NCI-H345 (cell line): ENCODE measurements around the gene RASGRP4.
"Not testable (repeated sequence)": the region's sequence is repeated elsewhere in the genome, so short reads cannot be mapped to it uniquely, and the experiment has no call there.

Experiments
- DNase-seq: peaks from one replicate; lab custom pipeline; 2025; lab: John Stamatoyannopoulos, UW

RASGRP4 gene

DNA sequence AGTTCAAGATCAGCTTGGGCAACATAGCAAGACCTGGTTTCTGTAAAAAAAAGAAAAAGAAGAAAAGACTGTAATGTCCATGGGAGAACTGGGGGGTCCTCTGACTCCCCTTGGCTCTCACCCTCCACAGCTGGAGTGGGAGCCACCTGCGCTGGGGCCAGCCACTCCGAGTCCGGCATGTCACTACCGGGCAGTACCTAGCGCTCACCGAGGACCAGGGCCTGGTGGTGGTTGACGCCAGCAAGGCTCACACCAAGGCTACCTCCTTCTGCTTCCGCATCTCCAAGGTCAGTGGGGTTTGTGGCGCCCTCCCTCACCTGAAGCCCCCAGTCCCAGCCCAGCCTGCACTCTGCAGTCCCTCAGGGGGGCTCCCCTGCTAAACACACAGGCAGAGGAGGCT, 22.2 kb upstream of the RASGRP4 start:
- DNase-seq = no peak

DNA sequence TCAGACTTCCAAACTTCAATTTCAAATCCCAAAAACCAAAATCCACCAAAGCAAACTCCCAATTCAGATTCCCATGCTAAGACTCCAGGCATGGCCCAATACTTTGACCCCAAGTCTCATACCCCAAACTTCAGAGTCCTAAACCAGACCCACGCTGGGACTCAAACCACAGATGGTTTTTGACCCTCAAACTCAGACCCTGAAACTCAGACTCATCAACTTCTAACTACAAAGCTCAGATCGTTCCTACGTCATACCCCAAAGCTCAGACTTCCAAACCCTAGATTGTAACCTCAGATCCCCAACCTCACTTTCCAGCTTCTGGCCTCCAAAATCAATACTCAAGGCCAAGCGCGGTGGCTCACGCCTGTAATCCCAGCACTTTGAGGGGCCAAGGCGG, 19.3 kb upstream of the RASGRP4 start:
- no peak for DNase-seq

DNA sequence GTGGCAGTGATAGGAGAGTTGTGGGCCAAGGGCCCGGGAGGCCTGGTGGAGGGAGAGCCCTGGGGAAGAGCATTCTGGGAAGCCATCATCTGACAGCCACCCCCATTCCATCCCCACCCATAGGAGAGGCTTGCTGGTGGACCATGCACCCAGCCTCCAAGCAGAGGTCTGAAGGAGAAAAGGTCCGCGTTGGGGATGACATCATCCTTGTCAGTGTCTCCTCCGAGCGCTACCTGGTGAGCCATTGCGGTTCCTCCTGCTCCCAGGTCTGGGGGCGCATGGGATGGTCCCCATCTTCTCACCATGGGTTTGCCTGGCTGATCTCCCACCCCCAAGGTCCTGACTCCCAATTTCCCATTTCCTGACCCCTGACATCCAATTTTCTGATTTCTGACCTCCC, 18.0 kb upstream of the RASGRP4 start:
- DNase-seq = no peak

DNA sequence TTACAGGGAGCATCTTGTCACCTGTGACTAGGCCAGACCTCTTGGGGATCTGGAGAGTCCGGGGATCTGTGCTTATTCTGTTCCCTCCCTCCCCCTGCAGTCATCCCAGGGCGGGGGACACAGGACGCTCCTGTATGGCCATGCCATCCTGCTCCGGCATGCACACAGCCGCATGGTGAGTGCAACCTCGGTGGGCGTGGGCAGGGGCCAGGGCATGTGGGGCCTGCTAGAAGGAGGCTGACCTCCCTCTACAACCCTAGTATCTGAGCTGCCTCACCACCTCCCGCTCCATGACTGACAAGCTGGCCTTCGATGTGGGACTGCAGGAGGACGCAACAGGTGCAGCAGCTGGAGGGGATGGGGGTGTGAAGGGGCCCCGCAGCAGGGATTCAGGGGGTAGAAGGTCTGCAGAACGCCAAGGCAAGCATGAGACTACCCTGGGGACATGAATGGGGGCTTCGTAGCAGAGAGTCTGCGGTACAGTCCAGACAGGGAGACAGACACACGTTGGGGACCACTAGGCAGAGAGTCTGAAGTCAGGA, 17.5 kb upstream of the RASGRP4 start:
- DNase-seq = no peak

DNA sequence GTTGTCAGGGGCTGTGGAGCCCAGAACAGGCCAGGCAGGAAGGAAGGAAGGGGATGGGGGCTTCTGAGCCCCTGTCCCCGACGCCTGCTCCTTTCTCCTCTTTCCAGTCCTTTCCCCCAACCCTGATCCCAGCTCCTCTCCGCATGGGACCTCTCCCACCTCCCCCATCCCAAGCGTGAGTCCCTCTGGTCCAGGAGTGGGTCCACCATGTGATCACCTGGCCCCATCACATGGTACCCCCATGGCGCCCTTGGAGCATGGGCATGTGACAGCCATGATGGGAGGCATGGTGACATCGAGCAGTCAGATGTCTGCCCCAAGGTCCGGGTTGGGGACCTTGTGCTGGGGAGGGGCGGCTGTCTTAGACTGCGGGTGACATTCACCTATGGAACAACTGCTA, 16.7 kb upstream of the RASGRP4 start:
- DNase-seq = no peak

DNA sequence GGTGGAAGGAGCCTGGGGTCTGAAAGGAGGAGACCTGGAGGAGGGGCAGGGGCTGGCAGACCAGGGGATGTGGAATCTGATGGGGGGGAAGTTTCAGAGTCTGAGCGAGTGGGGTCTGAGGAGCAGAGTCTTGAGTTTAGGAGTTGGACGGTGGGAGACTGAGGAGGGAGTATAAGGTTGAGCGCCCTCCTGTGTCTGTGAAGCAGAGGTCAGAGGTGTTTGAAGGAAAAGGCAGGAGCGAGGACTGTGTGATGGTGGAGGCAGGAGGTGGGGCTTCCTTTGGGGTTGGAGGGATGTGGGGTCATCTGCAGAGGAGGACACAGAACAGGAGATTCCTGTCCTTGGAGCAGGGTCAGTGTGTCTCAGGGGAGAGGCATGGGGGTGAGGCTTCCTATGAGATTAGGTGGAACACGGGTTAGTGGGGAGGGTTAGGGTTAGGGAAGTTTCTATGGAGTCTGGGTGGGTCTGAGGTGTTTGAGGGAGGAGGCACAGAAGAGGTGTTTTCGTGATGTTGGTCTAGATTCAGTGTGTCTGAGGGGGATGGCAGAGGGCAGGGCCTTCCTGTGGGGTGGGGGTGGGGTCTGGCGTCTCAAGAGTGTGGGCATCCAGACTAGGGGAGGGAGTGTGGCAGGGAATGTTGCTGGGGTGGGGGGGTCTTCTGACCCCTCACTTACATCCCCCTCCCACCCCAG, 15.8 kb upstream of the RASGRP4 start:
- no peak for DNase-seq

DNA sequence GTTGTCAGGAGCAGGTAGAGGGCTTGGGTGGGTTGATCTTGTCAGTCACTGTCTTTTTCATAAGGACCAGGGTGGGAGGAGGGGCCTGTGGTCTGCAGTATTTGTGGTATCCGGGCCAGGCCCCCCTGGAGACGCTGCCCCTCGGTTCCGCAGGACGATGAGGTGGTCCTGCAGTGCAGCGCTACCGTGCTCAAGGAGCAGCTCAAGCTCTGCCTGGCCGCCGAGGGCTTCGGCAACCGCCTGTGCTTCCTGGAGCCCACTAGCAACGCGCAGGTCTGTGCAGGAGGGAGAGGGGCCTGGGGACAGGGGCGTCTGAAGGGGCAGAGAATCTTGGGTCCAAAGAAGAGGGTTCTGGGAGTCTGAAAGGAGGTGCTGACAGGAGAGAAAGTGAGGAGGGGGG, 14.6 kb upstream of the RASGRP4 start:
- DNase-seq = no peak

DNA sequence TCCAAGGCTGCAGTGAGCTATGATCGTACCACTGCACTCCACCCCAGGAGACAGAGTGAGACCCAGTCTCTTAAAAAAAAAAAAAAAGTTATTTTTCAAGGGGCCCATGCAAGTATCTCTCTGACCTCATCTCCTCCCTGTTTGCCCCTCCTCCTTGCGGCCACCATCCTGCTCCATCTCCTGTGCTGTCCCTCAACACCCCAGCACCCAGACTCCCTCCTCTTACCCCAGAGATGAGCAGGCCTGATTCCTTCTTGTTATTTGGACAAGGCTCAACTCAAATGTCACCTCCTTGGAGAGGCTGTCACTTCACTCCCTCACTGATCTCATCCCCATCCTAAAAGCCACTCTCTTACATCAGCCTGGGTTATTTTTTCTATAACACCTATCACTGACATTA, 11.9 kb upstream of the RASGRP4 start:
- no peak for DNase-seq

GRCh38 chr19:38437295-38437694, 11.3 kb upstream of the RASGRP4 start:
- DNase-seq = no peak

DNA sequence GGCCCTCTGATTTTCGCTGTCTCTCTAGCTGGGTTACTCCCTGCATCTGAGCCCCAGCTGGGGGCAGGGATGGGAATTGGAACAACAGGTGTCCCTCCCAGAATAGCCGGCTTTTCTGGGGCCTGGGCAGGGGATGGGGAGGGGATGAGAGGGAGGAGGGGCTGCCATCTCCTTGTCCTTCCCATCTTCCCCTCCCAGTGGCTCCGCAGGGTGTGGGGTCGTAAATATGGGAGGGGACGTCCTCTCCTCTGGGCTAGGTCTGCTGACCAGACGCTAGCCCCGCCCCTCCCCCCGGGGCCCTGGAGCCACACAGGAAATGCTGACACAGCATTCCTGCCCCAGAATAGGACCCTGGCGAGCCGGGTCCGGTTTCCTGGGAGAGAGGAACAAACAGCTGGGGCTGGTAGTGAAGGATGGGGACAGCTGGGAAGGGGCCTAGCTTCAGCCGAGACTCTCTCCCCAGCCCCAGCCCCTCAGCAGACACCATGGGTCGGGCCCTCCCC, 8.6 kb upstream of the RASGRP4 start:
- DNase-seq = no peak

DNA sequence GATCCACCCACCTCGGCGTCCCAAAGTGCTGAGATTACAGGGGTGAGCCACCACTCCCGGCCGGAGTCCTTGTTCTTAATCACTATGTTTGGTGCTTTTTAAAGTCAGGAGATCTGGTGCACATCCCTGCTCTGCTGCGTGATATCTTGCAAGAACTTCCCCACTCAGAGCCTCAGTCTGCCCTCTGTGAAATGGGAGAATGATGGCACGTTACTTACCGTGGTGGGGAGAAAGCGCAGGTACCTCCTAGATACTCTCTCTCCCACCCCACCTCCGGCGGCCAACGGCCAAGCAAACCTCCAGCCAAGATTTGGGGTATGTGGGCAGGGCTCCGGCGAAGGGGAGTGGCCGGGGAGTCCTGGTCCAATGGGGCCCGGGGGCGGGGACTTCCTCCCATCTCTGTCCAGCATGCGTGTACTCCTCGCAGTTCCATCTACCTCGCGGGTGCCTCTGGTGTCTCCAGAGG, 7.3 kb upstream of the RASGRP4 start, which contains the start of gene RYR1:
TSS of gene RYR1 (plus strand) at position 424 of the 466 bp plus-strand sequence. CDS start 139 bp downstream, outside the sequence.
- no peak for DNase-seq

DNA sequence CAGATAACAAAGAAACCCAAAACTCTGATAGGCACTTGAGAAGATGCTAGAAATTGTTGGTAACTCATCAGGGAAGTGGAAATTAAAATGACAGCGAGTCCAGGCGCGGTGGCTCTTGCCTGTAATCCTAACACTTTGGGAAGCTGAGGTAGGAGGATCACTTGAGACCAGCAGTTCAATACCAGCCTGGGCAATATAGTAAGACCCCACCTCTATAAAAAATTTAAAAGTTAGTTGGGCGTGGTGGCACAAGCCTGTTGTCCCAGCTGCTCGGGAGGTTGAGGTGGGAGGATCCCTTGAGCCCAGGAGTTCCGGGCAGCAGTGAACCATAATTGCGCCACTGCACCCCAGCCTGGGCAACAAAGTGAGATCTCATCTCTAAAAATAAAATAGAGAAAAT, 4.9 kb upstream of the RASGRP4 start:
- DNase-seq = no peak

DNA sequence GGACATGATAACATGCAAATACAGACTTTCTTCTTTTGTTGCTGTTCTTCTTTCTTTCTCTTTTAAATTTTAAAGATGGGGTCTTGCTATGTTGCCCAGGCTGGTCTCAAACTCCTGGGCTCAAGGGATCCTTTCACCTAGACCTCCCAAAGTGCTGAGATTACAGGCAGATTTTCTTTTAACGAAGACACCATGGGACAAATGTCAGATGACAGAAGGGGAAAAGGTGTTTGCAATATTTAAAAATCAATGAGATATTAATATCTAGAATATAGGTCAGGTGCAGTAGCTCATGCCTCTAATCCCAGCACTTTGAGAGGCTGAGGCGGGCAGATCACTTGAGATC, 3.8 kb upstream of the RASGRP4 start:
- no peak for DNase-seq

DNA sequence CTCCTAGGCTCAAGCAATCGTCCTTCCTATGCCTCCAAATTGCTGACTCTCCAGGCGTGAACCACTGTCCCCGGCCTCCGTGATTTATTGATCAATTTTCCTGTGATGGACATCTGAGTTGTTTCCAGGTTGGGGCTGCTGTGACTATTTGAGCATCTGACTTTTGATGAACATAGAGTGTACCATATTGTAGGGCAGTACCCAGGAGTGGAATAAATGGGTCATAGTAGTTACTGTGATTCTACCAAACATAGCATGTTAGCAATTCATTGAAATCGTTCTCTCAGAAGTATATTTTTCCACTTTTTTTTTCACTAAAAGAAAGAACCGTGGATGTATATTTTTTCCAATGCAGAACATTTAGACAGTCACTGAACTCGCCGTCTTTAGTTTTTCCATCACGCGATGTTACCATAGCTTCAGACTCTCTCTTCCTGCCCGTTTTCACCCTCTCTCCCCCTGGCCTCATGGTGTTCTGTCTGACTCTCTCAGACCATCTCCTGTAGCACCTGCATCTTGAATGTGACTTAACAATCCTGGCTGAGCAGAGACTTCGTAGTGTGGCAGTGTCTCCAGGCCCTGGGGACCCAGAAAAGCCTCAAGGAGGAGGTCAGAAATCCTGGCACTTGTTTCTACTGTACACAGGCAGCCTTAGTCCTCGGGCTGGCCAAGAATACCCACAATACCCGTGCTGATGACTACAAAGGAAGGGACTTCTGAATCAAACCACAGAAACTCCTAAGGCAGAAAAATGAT, 3.2 kb upstream of the RASGRP4 start:
- no peak for DNase-seq

GRCh38 chr19:38427035-38427677, 1.1 kb upstream of the RASGRP4 start:
- DNase-seq = not testable (repeated sequence)

GRCh38 chr19:38425222-38425809, 703 bp downstream of the RASGRP4 start:
- DNase-seq = no peak

DNA sequence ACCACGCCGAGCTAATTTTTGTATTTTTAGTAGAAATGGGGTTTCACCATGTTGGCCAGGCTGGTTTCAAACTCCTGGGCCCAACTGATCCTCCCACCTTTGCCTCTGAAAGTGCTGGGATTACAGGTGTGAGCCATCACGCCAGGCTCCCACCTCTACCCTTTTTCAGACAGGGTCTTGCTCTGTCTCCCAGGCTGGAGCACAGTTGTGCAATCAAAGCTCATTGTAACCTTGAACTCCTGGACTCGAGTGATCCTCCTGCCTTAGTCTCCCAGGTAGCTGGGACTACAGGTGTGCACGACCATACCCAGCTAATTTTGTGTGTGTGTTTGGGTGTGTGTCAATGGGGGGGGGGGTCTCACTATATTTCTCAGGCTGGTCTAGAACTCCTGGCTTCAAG, 1.7 kb downstream of the RASGRP4 start:
- no peak for DNase-seq

- DNase-seq = no peak
These were observed 3.6 kb downstream of the RASGRP4 start for GRCh38 chr19:38422438-38422837.

GRCh38 chr19:38421856-38422255, 4.2 kb downstream of the RASGRP4 start:
- no peak for DNase-seq

GRCh38 chr19:38420935-38421334, 5.1 kb downstream of the RASGRP4 start:
- DNase-seq = no peak

DNA sequence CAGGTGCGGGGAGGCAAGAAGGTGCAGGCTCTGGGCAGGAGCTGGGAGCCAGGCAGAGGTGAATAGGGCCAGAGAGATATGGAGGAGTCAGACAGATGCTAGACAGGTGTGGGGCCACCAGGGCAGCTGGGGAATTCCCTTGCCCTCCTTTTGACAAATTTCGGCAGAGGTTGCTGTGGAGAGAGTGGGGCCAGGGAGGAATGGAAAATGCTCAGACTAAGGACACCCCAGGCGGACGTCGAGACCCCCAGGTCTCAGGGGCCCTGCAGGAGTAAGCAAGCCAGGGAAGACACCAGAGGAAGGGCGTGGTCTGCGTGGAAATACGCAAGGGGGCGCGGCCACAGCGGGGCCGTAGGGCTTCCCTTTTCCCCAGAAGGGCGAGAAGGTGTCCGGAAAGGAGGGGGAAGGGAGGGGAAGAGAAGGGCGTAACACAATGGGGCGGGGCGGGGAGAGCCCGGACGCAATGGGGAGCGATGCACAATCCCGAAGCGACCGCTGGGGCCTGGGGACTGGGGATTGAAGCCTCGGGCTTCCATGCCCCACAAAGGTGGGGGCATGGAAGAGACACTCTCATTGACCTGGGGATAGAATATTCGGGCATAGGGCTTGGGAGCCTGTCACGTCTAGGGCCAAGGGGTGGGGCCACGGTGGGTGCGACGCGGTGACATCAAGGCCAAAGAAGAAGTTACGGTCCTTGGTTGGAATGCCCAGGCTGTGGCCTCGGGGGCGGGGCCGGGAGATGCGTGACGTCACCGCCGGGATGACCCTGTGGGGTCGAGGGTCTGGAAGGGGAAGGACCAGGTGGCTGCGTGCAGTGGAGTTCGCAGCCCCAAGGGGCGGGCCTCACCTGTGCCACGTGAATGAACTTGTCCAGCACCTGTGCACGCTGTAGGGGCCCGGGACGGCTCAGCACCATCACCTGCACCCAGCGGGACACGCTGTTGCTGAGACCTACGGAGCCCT, 8.2 kb downstream of the RASGRP4 start:
- DNase-seq = peak; percentile 74
